Right lobe of liver (tissue), 6 donors: ENCODE measurements around the gene KCNQ1. TPM values are rescaled to one million over a fixed set of nuclear protein-coding genes. Genes with fewer than 3 reads are reported as not detected.

Experiments
- ATAC-seq, 4 donors: fragments of 200-7000 bp; cut with Tn5 transposase; one replicate each; pipeline ENCODE4 v1.9.1; 2020; ENCODE audit warnings: mild to moderate bottlenecking in 4 of 4, moderate library complexity in 4 of 4
- DNase-seq, 3 donors: peaks; one replicate each; pipeline ENCODE4 v3.0.0-alpha.2; 2020
- H3K27ac ChIP-seq, 3 donors: fragments of 200-600 bp; one replicate each; pipeline ENCODE4 v1.8.0; 2022
- H3K27me3 ChIP-seq, 2 donors: fragments of 200-600 bp; one replicate each; pipeline ENCODE4 v1.8.0; 2022
- H3K36me3 ChIP-seq, 4 donors: fragments of 200-600 bp; sonication (generic) in 1 of 4; one replicate each; pipeline versions ENCODE4 v1.5.1 to v1.8.0; 2017 to 2022; ENCODE audit warnings: control low read depth in 1 of 4
- H3K4me1 ChIP-seq, 4 donors: fragments of 200-600 bp; sonication (generic) in 1 of 4; one replicate each; pipeline versions ENCODE4 v1.5.1 to v1.8.0; 2017 to 2022; ENCODE audit warnings: control low read depth in 1 of 4
- H3K4me3 ChIP-seq, 3 donors: fragments of 200-600 bp; one replicate each; pipeline ENCODE4 v1.8.0; 2022
- H3K9me3 ChIP-seq, 4 donors: fragments of 200-600 bp; sonication (generic) in 1 of 4; one replicate each; pipeline versions ENCODE4 v1.5.1 to v1.8.0; 2017 to 2022; ENCODE audit warnings: control low read depth in 1 of 4
- CTCF ChIP-seq, 4 donors: fragments of 200-600 bp in 3 of 4; fragments of 450-650 bp in 1 of 4; IDR thresholded peaks; one replicate each; pipeline versions ENCODE4 v1.5.1 to v1.8.0; 2016 to 2022; ENCODE audit warnings: antibody characterized with exemption in 4 of 4, mild to moderate bottlenecking in 2 of 4
- POLR2A ChIP-seq: fragments of 450-650 bp; IDR thresholded peaks from one replicate; pipeline ENCODE4 v1.6.1; 2017; ENCODE audit warnings: antibody characterized with exemption, mild to moderate bottlenecking
- WGBS: methylation state at CpG from one replicate; pipeline ENCODE4 v1.1.6; 2018; ENCODE audit warnings: low coverage, low lambda C conversion rate; ENCODE audit not compliant: insufficient coverage; ENCODE audit errors: missing lambda C conversion rate; 5-methylcytosine and 5-hydroxymethylcytosine counted together
- intact Hi-C, 2 donors: fragments of 100-400 bp; cut with DNase I; formaldehyde crosslinking; loops; one replicate each; pipeline versions ENCODE4 v1.11.2 to v1.14.1; 2022
- total RNA-seq, 6 experiments: library from RNA; depleted of rRNA in 2 of 6; stranded (reverse); fragments of >200 nt in 2 of 6; fragmentation: NEBNext Ultra II Directional in 3 of 6; extraction: Animal tissue kit (Norgen Biotek cat#: 25700) in 3 of 6; gene quantifications; one replicate each; pipeline versions ENCODE4 v1.1.0 to v1.2.4, GENCODE V29; 2016 to 2023
- donor health status: DM: no; HTN: yes; CAD: no.
- donor health status: DM: no; HTN: no; CAD: no.
- donor health status: DM: no; HTN: no; CAD: no.
- donor health status: DM: no; HTN: yes; CAD: no.
- donor health status: DM: no; HTN: yes; CAD: no.

Gene KCNQ1
- total RNA-seq, 6 experiments from 2014 or later: 0.61 to 2.4 (median 1.8) TPM

- Histone ChIP-seq H3K4me3 (no peak overlapping the region), H3K27me3 (no peaks in the 10 kb centered on the region), H3K36me3 (no peaks in the 10 kb centered on the region), H3K4me1 (no peaks in the 10 kb centered on the region), H3K9me3 (no peaks in the 10 kb centered on the region), H3K27ac (no peak overlapping the region)
- no peak for ATAC-seq
- TF ChIP-seq POLR2A: no peak
- TF ChIP-seq CTCF (IDR thresholded peaks at IDR 0.05): no peak
- 24% methylated on average over 5 of the region's 24 CpGs for WGBS
- DNase-seq: peak in 2 of 3 donors; percentile 11 to 44
- intact Hi-C loops: no loop called here
Measured at GRCh38 chr11:2806351-2807024, 361.7 kb downstream of the KCNQ1 start.

- DNase-seq: peak; percentile 20 to 52 (median 45)
- no peaks in the 10 kb centered on the region for H3K4me1 ChIP-seq
- intact Hi-C loops: no loop called here
- 62% methylated on average over 14 of the region's 39 CpGs for WGBS
- ATAC-seq: peak in 1 of 4 donors; percentile 21
- no peak overlapping the region for H3K27ac ChIP-seq
- no peaks in the 10 kb centered on the region for H3K36me3 ChIP-seq
- no peaks in the 10 kb centered on the region for H3K9me3 ChIP-seq
- H3K27me3 ChIP-seq: no peaks in the 10 kb centered on the region
- no peak overlapping the region for H3K4me3 ChIP-seq
- TF ChIP-seq CTCF (IDR thresholded peaks at IDR 0.05) (no peak), POLR2A (no peak)
Measured at GRCh38 chr11:2807025-2807681, 362.3 kb downstream of the KCNQ1 start.

DNA sequence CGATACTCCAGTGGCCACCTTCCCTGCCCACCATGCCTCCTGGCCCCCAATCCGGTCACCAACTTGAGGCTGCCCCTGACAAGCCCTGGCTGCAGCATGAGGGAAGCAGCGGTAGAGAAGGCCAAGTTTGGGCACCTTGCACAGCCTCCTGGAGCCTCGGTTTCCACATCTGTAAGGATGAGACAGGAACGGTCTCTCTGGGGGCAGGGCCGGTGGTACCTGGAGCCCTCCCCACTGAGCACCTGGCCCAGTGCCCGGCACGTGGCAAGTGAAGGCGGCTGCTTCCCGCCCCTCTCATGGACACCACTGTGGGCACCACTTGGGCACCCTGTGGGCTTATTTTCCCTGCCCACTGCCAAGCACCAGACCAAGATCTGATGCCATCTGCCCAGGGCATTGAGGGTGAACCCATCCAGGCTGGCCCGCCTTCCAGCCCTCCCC is 363.0 kb downstream of the KCNQ1 start:
- no peak overlapping the region for H3K4me3 ChIP-seq
- intact Hi-C loops: no loop called here
- ATAC-seq: no peak
- H3K4me1 ChIP-seq: no peaks in the 10 kb centered on the region
- H3K9me3 ChIP-seq: no peaks in the 10 kb centered on the region
- H3K36me3 ChIP-seq: no peaks in the 10 kb centered on the region
- WGBS: 42% methylated on average over 2 of the region's 11 CpGs
- H3K27me3 ChIP-seq: no peaks in the 10 kb centered on the region
- TF ChIP-seq POLR2A (no peak), CTCF (IDR thresholded peaks at IDR 0.05) (no peak)
- no peak overlapping the region for H3K27ac ChIP-seq
- DNase-seq: peak; percentile 19 to 45 (median 42)

GRCh38 chr11:2808850-2809846 is 364.3 kb downstream of the KCNQ1 start:
- intact Hi-C loops: no loop called here
- DNase-seq (peak in 2 of 3 donors; percentile 3 to 29), ATAC-seq (no peak)
- 63% methylated on average over 14 of the region's 15 CpGs for WGBS
- Histone ChIP-seq H3K27me3 (no peaks in the 10 kb centered on the region), H3K36me3 (no peaks in the 10 kb centered on the region), H3K9me3 (no peaks in the 10 kb centered on the region), H3K27ac (no peak overlapping the region), H3K4me3 (no peak overlapping the region), H3K4me1 (no peaks in the 10 kb centered on the region)
- TF ChIP-seq POLR2A (no peak), CTCF (IDR thresholded peaks at IDR 0.05) (no peak)
